ENCODE measurements around the gene ACAA1. TPM values are rescaled to one million over a fixed set of nuclear protein-coding genes. Genes with fewer than 3 reads are reported as not detected.
A peak's percentile ranks its signal among the peaks of the same experiment; 100 is the strongest.

ACAA1 gene
- total RNA-seq, 1 donor from 2014 or later = 50.2 TPM

DNA sequence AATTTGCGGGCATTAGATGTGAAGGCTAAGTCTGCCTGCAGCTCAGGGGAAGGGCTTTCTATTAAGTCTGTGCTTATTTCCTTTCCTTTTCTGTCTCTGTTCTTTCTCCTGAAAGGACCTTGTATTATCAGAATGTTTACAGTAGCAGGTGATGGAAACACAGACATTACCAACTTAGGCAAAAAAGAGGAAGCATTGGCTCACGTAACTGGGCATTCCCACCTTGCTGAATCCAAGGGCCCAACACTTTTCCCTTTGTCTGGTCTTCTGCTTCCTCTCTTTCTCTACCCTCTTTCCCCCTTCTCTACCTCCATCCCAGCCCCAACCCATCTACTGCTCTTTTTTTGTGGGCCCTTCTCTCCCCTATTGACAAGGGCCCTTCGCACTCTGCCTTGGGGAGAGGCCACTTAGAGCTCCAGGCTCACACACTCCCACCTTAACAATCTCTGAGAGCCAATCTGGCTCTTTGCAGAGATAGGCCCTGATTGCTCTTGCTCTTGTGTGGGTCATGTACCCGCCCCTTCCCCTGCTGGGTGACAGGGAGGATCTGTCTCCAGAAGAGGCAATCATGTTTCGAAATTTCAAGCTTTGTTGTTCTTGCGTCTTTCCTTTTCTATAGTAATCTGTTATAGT lies 35.0 kb downstream of the ACAA1 start:
- DNase-seq (ENCODE audit: low read depth, low spot score) = no peak
- Mint-ChIP-seq H3K9me3 (peaks cover 4% of the 10 kb centered on the region), H3K4me3 (no peak overlapping the region), H3K36me3 (ENCODE audit: low read depth) (no peaks in the 10 kb centered on the region), H3K27me3 (ENCODE audit: low read depth) (no peaks in the 10 kb centered on the region), H3K4me1 (peaks cover 22% of the 10 kb centered on the region), H3K27ac (ENCODE audit: unreplicated experiment) (no peak overlapping the region)
- TF ChIP-seq, protein P1, sequence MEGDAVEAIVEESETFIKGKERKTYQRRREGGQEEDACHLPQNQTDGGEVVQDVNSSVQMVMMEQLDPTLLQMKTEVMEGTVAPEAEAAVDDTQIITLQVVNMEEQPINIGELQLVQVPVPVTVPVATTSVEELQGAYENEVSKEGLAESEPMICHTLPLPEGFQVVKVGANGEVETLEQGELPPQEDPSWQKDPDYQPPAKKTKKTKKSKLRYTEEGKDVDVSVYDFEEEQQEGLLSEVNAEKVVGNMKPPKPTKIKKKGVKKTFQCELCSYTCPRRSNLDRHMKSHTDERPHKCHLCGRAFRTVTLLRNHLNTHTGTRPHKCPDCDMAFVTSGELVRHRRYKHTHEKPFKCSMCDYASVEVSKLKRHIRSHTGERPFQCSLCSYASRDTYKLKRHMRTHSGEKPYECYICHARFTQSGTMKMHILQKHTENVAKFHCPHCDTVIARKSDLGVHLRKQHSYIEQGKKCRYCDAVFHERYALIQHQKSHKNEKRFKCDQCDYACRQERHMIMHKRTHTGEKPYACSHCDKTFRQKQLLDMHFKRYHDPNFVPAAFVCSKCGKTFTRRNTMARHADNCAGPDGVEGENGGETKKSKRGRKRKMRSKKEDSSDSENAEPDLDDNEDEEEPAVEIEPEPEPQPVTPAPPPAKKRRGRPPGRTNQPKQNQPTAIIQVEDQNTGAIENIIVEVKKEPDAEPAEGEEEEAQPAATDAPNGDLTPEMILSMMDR (conservative IDR thresholded peaks at IDR 0.05) = no peak

DNA sequence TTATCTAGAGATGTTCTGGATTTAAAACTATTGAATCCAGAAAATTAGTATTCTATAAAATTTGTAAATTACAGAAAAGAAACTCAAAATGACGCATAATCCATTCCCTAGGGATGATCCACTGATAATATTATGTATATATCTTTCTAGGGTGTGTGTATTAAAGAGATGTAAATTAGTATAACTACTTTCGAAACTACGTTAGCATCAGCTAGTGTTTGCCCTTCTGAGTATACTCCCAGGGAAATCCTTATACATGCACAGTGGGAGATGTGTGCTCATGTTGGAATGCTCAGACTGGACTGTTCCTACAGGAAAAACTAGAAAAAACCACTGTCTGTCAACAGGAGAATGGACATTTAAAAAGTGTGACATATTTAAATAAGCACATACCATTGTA lies 36.4 kb downstream of the ACAA1 start:
- Mint-ChIP-seq H3K27ac (ENCODE audit: unreplicated experiment) (no peak overlapping the region), H3K27me3 (ENCODE audit: low read depth) (no peaks in the 10 kb centered on the region), H3K4me1 (peaks cover 22% of the 10 kb centered on the region), H3K36me3 (ENCODE audit: low read depth) (no peaks in the 10 kb centered on the region), H3K4me3 (no peak overlapping the region), H3K9me3 (peaks cover 1% of the 10 kb centered on the region)
- TF ChIP-seq, protein P1 (conservative IDR thresholded peaks at IDR 0.05) = no peak
- no peak for DNase-seq (ENCODE audit: low read depth, low spot score)

DNA sequence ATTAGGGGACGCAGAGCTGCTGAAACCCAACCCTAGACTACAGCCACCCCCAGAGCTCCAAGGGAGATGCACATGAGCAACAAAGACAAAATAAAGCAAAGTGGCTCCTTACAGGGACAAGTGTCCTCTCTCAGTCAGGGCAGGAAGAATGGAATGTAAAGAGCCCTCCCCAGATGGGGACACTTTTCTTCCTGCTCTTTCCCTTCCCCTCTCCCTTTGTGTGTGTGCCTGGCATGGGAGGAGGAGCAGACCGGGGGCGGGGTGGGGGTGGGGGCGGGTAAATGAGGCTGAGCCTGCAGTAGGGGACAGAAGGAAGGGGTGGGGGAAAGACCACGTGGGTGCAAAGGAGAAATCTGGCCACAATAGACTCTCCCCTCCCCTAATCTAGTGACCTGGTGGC lies 37.4 kb downstream of the ACAA1 start:
- no peak for DNase-seq (ENCODE audit: low read depth, low spot score)
- H3K4me3 Mint-ChIP-seq = no peak overlapping the region
- H3K4me1 Mint-ChIP-seq = peaks cover 22% of the 10 kb centered on the region
- TF ChIP-seq, protein P1 (conservative IDR thresholded peaks at IDR 0.05) = no peak
- peak overlapping the region; percentile 38 for H3K27ac Mint-ChIP-seq (ENCODE audit: unreplicated experiment)
- no peaks in the 10 kb centered on the region for H3K9me3 Mint-ChIP-seq
- no peaks in the 10 kb centered on the region for H3K36me3 Mint-ChIP-seq (ENCODE audit: low read depth)
- no peaks in the 10 kb centered on the region for H3K27me3 Mint-ChIP-seq (ENCODE audit: low read depth)

DNA sequence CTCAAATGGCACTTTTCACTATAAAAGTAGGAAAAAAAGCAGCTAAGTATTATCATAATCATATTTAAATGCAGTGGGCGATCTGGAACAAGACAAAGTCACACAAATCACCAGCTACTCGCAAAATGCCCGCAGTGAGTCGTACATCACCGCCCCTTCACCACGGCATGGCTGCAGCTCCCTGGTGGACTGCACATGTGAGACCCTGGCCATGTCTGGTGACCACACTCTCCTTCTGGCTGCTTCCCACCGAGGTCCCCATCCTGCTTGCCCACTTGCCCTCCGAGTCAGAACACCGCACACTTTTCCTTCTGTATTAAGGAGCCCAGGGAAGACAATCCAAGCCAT lies 38.6 kb downstream of the ACAA1 start:
- Mint-ChIP-seq H3K27me3 (ENCODE audit: low read depth) (peaks cover under 1% of the 10 kb centered on the region), H3K36me3 (ENCODE audit: low read depth) (no peaks in the 10 kb centered on the region), H3K9me3 (no peaks in the 10 kb centered on the region), H3K27ac (ENCODE audit: unreplicated experiment) (no peak overlapping the region), H3K4me3 (no peak overlapping the region), H3K4me1 (peaks cover 22% of the 10 kb centered on the region)
- TF ChIP-seq, protein P1 (conservative IDR thresholded peaks at IDR 0.05) = no peak
- DNase-seq (ENCODE audit: low read depth, low spot score) = no peak

DNA sequence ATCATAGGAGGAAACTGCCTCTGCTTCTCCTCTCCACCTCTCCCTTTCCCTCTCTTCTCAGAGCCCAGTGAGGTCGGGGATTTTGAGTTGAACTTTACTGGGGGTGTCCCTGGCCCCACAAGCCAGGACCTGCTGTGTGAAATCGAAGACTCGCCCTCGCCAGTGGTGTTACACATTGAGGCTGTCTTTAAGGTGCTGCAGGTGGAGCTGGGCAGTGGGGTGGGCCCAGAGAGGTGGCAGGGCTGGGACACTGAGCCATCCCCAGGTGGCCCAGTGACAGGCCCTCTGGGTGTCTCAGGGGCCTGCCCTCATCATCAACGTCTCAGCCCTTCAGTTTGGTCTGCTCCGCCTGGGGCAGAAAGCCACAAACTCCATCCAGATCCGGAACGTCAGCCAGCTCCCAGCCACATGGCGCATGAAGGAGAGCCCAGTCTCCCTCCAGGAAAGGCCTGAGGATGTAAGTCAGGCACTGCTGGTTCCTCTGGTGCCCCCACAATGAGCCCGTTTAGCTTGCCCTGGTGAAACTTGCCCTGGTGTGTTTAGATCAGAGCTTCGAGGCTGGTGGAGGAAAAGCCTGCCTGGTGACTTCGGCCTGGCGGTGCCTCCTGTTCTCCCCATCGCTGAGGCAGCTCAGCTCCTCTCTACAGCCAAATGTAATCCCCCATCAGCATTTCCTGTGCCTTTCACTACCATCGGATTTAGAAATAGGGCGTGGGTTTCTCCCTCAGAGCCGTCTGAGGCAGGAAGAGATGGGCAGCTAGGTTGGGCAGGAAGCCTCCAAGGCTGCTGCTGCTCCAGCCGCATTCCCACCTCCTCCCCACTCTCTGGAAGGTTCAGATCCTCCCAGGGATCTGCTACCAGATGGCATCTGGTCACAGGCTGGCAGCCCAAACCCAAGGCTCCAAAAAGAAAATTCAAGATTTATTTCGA lies 39.2 kb downstream of the ACAA1 start:
- Mint-ChIP-seq H3K4me3 (no peak overlapping the region), H3K27ac (ENCODE audit: unreplicated experiment) (peak overlapping the region; percentile 27), H3K4me1 (peaks cover 22% of the 10 kb centered on the region), H3K27me3 (ENCODE audit: low read depth) (peaks cover 3% of the 10 kb centered on the region), H3K9me3 (no peaks in the 10 kb centered on the region), H3K36me3 (ENCODE audit: low read depth) (no peaks in the 10 kb centered on the region)
- DNase-seq (ENCODE audit: low read depth, low spot score) = no peak
- TF ChIP-seq, protein P1 (conservative IDR thresholded peaks at IDR 0.05) = no peak
